ENCODE measurements around the gene MXD4.
"Not testable (repeated sequence)": the region's sequence is repeated elsewhere in the genome, so short reads cannot be mapped to it uniquely, and the experiment has no call there.

Gene MXD4

DNA sequence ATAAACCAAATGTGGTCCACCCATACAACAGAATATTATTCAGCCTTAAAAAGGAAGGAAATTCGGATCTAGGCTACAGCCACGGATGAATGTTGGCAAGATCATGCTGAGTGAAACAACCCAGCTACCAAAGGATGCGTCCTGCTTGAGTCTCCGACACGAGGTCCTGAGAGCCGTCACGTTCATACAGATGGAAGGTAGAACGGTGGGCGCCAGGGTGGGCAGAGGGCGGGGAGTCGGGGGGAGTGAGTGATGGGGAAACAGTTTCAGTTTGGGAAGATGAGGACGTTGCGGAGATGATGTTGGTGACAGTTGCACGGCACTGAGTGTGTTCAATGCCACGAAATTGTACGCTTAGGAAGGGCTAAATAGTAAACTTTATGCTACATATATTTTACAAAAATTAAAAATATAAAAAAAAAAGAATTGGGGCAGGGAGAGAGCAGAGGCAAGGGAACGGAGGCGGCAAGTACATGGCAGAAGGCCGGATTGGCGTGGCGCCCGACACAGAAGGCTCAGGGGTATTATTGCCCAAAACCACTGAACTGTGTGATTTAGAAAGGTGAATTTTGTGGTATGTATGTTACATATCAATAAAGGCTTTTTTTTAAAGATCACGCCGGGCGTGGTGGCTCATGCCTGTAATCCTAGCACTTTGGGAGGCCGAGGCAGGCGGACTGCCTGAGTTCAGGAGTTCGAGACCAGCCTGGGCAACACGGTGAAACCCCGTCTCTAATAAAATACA, 14.8 kb upstream of the MXD4 start:
- H3K4me1 Mint-ChIP-seq, result peaks cover 14% of the 10 kb centered on the region
- ATAC-seq (replicated peaks; ENCODE audit: extremely low read depth, poor library complexity, severe bottlenecking) (no peak), DNase-seq (ENCODE audit: low spot score in 2 of 2) (no peak)
- H3K4me3 Mint-ChIP-seq, result no peak overlapping the region
- no peaks in the 10 kb centered on the region for H3K9me3 Mint-ChIP-seq
- H3K27me3 Mint-ChIP-seq, result no peaks in the 10 kb centered on the region
- H3K36me3 Mint-ChIP-seq (ENCODE audit: insufficient read depth), result peaks cover 9% of the 10 kb centered on the region
- H3K27ac Mint-ChIP-seq (ENCODE audit: low read depth), result no peak overlapping the region

DNA sequence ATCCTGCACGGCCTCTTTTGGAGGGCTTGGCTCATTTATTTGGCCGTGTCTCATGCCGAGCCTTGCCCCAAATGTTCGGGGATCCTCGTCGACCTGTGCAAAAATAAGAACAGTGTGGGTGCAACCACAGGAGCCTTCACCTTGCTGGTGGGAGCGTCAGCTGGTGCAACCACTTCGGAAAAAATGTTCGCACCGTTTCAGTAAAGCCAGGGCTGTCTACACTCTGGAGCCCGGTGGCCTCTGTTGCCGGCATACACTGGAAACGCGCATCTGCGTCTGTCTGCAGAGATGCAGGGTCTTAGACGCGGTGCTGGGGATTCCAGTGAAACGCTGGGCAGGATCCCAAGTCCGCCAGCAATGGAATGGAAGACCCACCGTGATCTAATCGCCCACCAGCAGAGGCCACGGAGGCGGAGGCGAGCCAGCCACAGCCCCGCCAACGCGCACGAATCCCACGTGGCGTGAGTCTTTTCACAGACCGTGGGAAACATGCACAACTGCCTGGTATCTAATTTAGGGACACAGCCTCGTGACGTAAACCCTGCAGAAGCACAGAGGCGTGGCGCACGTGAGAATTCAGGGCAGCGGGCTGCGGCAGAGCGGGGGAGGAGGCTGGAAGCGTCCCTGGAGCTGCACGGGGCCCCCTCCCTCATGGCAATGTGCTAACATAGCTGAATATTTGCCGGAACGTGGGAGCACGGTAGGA, 13.8 kb upstream of the MXD4 start:
- Mint-ChIP-seq H3K4me3 (no peak overlapping the region), H3K4me1 (peaks cover 3% of the 10 kb centered on the region), H3K27ac (ENCODE audit: low read depth) (no peak overlapping the region), H3K27me3 (no peaks in the 10 kb centered on the region), H3K36me3 (ENCODE audit: insufficient read depth) (peaks cover 3% of the 10 kb centered on the region), H3K9me3 (no peaks in the 10 kb centered on the region)
- ATAC-seq (replicated peaks; ENCODE audit: extremely low read depth, poor library complexity, severe bottlenecking), result no peak
- DNase-seq (ENCODE audit: low spot score in 2 of 2), result no peak

DNA sequence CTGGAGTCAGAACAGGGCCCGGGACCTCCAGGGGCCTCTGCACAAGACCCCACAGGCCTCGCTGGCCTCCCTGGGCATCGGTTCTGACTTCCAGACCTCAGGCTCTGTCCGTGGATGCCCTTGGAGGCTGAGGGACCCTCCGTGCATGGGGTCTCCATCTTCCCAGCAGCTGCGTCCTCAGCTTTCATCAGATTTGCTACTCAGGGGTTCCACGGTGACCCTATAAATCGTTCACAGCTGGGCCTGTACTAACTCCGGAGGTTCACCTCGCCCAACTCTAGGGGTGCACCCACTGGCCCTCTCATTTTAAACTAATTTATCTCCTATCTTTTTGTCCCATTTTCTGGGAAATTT, 13.1 kb upstream of the MXD4 start:
- not testable (repeated sequence) for DNase-seq (ENCODE audit: low spot score in 2 of 2); H3K27ac Mint-ChIP-seq (ENCODE audit: low read depth); H3K27me3 Mint-ChIP-seq; H3K4me3 Mint-ChIP-seq; H3K36me3 Mint-ChIP-seq (ENCODE audit: insufficient read depth); H3K9me3 Mint-ChIP-seq; H3K4me1 Mint-ChIP-seq; ATAC-seq (replicated peaks; ENCODE audit: extremely low read depth, poor library complexity, severe bottlenecking)

DNA sequence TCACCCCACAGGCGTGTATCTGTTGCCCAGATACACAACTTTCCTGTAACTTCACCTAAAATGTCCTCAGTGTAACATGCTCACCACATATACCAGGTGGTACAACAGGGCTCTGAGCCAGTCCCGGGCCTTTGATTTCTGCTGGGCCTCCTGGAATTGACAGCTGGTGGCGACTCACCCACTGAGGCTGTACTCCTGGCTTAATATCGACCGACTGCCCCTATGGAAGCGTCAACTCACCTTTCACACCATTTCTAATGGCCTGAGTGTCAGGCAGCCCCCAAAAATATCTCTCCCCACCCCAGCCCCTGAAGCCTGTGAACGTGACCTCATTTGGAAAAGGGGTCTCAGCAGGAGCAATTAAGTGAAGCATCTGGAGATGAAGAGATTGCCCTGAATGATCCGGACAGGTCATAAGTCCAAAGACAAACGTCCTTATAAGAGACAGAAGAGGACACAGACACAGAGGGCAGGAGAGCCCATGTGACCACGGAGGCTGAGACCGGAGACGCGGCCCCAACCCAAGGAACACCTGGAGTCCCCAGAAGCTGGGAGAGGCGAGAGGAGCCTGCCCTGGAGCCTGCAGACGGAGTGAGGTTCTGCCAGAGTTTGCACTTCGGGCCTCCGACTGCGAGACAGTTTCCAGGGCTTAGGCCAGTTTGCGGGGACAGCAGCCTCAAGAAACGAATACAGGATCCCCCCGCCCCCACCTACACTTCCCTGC, 12.6 kb upstream of the MXD4 start:
- Mint-ChIP-seq H3K27ac (ENCODE audit: low read depth) (peak overlapping the region; percentile 13), H3K36me3 (ENCODE audit: insufficient read depth) (peaks cover 1% of the 10 kb centered on the region), H3K9me3 (no peaks in the 10 kb centered on the region), H3K27me3 (no peaks in the 10 kb centered on the region), H3K4me1 (no peaks in the 10 kb centered on the region), H3K4me3 (no peak overlapping the region)
- DNase-seq (ENCODE audit: low spot score in 2 of 2) (no peak), ATAC-seq (replicated peaks; ENCODE audit: extremely low read depth, poor library complexity, severe bottlenecking) (no peak)

DNA sequence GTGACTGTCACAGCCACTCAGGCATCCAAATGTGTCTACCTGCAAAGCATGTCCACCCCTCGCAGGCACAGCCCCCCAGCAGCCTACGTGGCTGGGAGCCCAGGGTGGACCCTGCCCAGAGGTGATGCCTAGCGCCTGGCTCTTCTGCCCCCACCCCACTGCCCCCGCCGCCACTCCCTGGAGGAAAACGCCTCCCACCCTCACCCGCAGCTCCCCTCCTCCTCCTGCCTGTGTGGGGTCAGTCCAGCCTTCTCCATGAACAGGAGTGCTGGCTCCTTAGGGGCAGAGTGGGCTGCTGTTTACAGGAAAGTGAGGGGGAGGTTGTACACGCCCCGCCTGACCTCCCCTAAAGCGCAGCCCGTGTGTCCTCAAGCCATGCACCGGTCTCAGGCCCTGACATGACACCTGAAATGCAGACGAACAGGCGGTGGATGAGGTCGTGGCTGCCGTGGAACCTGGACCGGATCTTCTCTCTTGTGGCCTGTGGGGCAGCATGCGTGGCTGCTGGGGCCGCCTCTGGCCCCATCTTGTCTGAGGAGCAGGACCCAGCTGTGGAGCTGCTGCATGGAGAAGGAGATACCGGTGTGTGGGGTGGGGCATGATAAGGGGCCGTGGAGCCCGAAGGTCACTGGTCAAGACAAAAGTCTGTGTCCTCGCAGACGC, 11.9 kb upstream of the MXD4 start:
- DNase-seq (ENCODE audit: low spot score in 2 of 2) (no peak), ATAC-seq (replicated peaks; ENCODE audit: extremely low read depth, poor library complexity, severe bottlenecking) (no peak)
- Mint-ChIP-seq H3K4me3 (no peak overlapping the region), H3K27me3 (no peaks in the 10 kb centered on the region), H3K9me3 (no peaks in the 10 kb centered on the region), H3K36me3 (ENCODE audit: insufficient read depth) (peaks cover 1% of the 10 kb centered on the region), H3K4me1 (no peaks in the 10 kb centered on the region), H3K27ac (ENCODE audit: low read depth) (peak overlapping the region; percentile 13)

DNA sequence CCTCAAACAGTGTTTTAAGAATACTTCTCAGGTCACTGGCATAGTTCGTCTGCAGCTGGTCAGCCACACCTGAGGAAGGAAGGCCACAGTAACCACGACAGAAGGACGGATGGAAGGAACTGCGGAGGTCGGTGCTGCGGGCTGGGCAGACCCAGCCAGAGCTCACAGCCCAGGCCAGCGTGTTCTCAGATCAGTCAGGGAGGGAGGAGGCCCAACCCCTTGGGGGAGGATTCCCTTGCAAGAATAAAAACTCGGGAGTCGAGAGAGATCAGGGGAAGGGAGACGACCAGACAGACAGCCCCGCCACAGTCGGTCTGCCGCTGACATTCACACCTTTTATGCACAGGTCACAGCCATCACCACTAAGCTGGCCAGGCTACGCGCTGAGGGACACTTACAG, 11.3 kb upstream of the MXD4 start:
- peaks cover 1% of the 10 kb centered on the region for H3K36me3 Mint-ChIP-seq (ENCODE audit: insufficient read depth)
- ATAC-seq (replicated peaks; ENCODE audit: extremely low read depth, poor library complexity, severe bottlenecking), result no peak
- H3K27me3 Mint-ChIP-seq, result no peaks in the 10 kb centered on the region
- DNase-seq (ENCODE audit: low spot score in 2 of 2), result no peak
- H3K4me1 Mint-ChIP-seq, result no peaks in the 10 kb centered on the region
- no peak overlapping the region for H3K27ac Mint-ChIP-seq (ENCODE audit: low read depth)
- H3K9me3 Mint-ChIP-seq, result no peaks in the 10 kb centered on the region
- H3K4me3 Mint-ChIP-seq, result no peak overlapping the region

DNA sequence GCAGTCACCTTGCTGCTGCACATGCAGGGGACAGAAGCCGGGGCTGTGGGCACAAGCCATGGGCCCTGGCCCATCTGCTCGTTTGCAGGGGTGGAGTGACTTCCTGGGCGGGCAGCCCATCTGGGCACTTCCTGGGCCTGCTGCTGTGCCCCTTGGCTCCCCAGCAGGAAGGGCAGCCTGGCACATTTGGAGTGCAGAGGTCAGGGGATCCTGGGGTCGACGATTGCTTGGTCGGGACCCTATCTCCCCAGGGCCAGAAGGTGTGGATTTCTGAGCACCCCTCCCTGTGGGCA, 10.9 kb upstream of the MXD4 start:
- Mint-ChIP-seq H3K4me1 (no peaks in the 10 kb centered on the region), H3K9me3 (no peaks in the 10 kb centered on the region), H3K27ac (ENCODE audit: low read depth) (no peak overlapping the region), H3K4me3 (no peak overlapping the region), H3K36me3 (ENCODE audit: insufficient read depth) (peaks cover 1% of the 10 kb centered on the region), H3K27me3 (no peaks in the 10 kb centered on the region)
- DNase-seq (ENCODE audit: low spot score in 2 of 2), result no peak
- ATAC-seq (replicated peaks; ENCODE audit: extremely low read depth, poor library complexity, severe bottlenecking), result no peak

DNA sequence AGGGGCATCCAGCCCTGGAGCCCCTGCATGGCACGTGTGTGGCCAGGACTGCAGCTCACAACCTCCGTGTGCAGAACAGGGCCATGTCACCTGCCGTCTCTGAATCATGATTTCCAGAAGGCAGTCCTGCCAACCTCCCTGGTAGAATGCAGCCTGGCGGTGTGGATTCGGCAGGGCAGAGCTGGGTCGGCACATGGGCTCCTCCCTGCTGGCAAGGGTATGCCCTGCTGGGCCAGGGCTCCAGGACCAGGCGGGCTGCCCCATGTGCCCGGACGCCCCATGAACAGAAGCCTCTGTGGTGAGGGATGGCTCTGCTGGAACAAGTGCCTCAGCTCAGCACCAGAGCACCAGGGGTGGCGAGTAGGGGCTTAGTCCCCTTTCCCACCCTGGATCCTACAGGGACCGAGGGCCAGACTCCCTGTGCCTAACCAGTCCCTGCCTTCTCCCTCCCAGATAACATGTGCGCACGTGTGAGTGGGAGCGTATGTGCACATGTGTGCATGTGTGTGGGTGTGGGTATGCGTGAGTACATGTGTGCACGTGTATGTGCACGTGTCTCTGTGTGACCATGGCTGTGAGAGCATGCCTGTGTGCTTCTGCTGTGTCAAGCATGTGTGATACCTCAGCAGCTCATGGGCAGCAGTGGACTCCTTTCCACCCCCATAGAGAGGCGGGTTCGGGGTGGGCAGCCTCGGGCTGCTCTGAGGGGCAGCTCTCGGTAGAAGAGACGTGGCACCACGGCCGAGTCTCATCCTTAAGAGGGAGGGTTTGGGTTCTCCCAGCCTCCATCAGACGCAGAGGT, 10.3 kb upstream of the MXD4 start:
- no peak overlapping the region for H3K4me3 Mint-ChIP-seq
- DNase-seq (ENCODE audit: low spot score in 2 of 2) (no peak), ATAC-seq (replicated peaks; ENCODE audit: extremely low read depth, poor library complexity, severe bottlenecking) (no peak)
- H3K9me3 Mint-ChIP-seq, result no peaks in the 10 kb centered on the region
- H3K27me3 Mint-ChIP-seq, result no peaks in the 10 kb centered on the region
- H3K36me3 Mint-ChIP-seq (ENCODE audit: insufficient read depth), result peaks cover 1% of the 10 kb centered on the region
- no peaks in the 10 kb centered on the region for H3K4me1 Mint-ChIP-seq
- H3K27ac Mint-ChIP-seq (ENCODE audit: low read depth), result no peak overlapping the region

DNA sequence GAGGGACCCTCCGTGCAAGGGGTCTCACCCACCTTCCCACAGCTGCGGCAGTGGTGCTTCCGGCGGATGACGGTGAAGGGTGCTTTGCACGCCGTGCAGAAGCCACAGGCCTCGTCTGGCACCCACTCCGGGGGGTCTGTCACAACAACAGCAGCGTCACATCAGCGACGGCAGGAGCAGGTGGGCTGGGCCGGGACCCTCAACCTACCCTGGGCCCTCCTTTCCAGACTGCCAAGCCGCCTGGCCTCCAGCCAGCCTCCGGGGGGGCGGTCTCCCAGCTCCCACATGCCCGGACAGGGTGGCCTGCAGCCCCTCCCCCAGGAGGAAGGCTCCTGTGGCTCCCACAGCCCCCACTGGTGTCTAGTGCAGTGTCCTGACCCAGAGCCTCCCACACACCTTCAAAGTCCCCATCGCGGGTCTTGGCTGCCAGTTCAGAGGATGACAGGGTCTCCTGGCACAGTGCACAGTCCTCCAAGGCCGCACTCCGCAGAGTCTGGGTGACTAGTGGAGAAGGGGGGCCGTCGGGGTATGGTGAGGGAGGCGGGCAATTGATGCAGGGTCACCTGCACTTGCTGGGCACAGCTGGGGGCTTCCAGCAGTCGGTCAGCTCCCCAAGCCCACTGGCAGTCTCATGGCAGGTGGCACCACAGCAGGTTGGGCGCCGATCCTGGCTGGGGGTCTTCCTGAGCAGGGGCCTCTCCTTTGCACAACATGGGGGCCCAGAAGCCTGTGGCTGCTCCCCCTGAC, 9.5 kb upstream of the MXD4 start:
- ATAC-seq (replicated peaks; ENCODE audit: extremely low read depth, poor library complexity, severe bottlenecking), result no peak
- Mint-ChIP-seq H3K9me3 (no peaks in the 10 kb centered on the region), H3K4me1 (no peaks in the 10 kb centered on the region), H3K27me3 (no peaks in the 10 kb centered on the region), H3K36me3 (ENCODE audit: insufficient read depth) (peaks cover 1% of the 10 kb centered on the region), H3K4me3 (no peak overlapping the region), H3K27ac (ENCODE audit: low read depth) (no peak overlapping the region)
- no peak for DNase-seq (ENCODE audit: low spot score in 2 of 2)

DNA sequence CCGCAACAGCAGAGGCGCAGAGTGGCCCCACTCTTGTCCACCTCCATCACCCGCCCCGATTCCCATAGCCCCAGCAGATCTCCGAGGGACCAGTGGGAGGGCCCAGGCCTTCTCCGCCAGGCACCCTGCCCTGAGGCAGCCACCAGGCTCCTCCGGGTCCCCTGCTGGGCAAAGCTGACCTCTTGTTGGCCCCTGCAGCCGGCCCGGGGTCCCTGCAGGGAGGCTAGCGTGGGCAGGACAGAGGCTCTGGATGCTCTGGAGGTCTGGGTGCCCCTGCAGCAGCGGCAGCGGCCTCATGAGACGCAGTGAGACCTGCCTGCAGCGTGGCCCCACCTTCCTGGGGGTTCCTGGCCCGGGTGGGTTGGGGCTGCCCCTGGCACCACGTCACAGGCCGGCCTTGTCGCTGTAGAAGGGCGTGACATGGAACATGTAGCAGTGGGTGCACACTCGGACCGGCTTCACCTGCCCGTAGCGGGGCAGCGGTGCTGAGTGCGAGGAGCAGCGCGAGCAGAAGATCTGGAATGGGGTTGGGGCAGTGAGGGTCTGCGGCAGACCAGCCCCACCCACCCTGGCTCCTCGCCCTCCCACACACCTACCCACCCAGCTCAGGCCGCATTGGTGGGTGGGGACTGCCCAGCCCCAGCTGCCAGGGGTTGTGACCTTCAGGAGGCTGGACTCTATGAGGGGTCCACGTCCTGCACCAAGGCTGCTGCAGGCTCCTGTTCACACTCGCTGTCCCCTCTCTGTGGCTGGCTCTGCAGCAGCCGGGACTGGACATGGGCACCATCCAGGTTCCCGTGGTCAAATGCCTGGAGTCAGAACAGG, 8.6 kb upstream of the MXD4 start:
- Mint-ChIP-seq H3K9me3 (no peaks in the 10 kb centered on the region), H3K4me3 (no peak overlapping the region), H3K27ac (ENCODE audit: low read depth) (no peak overlapping the region), H3K4me1 (no peaks in the 10 kb centered on the region), H3K27me3 (no peaks in the 10 kb centered on the region), H3K36me3 (ENCODE audit: insufficient read depth) (no peaks in the 10 kb centered on the region)
- ATAC-seq (replicated peaks; ENCODE audit: extremely low read depth, poor library complexity, severe bottlenecking) (no peak), DNase-seq (ENCODE audit: low spot score in 2 of 2) (no peak)

DNA sequence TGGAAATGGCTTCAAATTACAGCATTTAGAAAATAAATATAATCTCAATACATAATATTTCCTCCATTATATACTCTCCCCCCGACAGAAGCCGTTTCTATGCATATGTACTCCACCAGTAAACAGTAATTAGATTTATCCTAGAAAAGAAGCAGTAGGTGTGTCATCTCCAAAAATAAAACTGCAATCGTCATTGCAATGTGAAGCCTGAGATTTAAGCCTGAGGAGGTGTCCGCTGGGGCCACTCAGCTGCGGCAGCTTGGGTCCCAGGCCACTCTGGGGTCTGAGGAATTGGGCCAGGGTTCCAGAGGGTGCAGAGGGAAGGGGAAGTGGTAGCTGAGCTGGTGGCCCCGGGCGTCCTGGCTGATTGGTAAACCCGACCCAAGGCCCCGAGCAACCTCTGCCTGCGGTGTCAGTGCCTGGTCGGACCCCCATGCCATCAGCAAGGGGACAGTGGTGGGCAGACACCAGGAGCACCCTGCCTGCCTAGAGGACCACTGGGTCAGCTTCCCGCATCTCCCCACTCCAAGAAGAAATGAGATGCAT, 7.8 kb upstream of the MXD4 start:
- H3K9me3 Mint-ChIP-seq, result no peaks in the 10 kb centered on the region
- H3K27ac Mint-ChIP-seq (ENCODE audit: low read depth), result no peak overlapping the region
- DNase-seq (ENCODE audit: low spot score in 2 of 2) (no peak), ATAC-seq (replicated peaks; ENCODE audit: extremely low read depth, poor library complexity, severe bottlenecking) (no peak)
- H3K36me3 Mint-ChIP-seq (ENCODE audit: insufficient read depth), result no peaks in the 10 kb centered on the region
- H3K4me3 Mint-ChIP-seq, result no peak overlapping the region
- no peaks in the 10 kb centered on the region for H3K27me3 Mint-ChIP-seq
- no peaks in the 10 kb centered on the region for H3K4me1 Mint-ChIP-seq

Data from central memory CD8-positive, alpha-beta T cell (primary cell).